ENCODE results near the gene CBR1. TPM values are rescaled to one million over a fixed set of nuclear protein-coding genes. Genes with fewer than 3 reads are reported as not detected.

CBR1 gene
- polyA plus RNA-seq, 1 experiment: 157 TPM

DNA sequence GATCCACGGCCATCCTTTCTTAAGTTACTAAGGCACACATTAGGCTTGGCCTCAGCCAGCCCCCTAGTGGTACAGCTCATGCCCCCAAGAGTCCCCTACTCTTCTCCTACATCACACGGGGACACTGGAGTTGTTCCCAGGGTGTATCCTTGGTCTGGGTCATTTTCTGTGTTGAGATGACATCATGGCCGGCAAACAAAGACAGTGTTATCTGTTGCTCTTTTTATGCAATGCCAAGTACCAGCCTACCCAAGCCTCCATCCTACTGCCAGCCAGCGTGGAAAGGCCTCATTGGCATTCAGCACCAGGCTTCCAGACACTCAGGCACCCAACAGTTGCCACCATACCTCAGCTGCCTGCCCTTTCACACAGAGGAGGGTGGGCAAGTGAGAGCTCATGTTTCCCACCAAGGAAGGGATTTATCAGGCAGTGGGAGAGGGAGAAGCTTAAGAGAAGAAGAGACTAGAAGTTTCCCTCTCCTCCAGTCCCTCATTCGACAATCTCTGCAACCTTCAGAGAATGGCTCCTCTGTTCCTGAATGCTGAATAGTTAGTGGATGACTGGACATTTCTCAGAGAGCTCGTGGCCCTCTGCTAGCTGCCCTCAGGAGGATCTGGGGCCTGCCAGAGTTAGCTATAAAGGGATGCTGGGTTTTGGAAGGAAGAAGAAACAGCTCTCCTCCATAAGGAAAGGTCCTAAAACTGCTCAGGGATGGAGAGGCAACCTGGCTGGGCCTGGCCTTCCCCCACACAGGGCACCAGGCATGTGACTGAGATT, 17.7 kb downstream of the CBR1 start:
- TF ChIP-seq, protein P1, sequence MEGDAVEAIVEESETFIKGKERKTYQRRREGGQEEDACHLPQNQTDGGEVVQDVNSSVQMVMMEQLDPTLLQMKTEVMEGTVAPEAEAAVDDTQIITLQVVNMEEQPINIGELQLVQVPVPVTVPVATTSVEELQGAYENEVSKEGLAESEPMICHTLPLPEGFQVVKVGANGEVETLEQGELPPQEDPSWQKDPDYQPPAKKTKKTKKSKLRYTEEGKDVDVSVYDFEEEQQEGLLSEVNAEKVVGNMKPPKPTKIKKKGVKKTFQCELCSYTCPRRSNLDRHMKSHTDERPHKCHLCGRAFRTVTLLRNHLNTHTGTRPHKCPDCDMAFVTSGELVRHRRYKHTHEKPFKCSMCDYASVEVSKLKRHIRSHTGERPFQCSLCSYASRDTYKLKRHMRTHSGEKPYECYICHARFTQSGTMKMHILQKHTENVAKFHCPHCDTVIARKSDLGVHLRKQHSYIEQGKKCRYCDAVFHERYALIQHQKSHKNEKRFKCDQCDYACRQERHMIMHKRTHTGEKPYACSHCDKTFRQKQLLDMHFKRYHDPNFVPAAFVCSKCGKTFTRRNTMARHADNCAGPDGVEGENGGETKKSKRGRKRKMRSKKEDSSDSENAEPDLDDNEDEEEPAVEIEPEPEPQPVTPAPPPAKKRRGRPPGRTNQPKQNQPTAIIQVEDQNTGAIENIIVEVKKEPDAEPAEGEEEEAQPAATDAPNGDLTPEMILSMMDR (IDR thresholded peaks at IDR 0.05; ENCODE audit: insufficient read depth, low read depth, low read length): 0 out of 2 replicates have a peak, but pooled peaks have one; percentile 1
- ChIA-PET POLR2A (interaction anchor here (0.6 kb wide), 1 partner anchor 26 kb away, joined by 3 read pairs; no protein-coding TSS in a partner anchor), CTCF (interaction anchor here (0.6 to 1.4 kb wide), 4 partner anchors 9 to 1577 kb away, joined by 3 to 4 read pairs (median 3); no protein-coding TSS in a partner anchor)
- Histone ChIP-seq H3K4me3 (ENCODE audit: low read depth, low read length) (no peak overlapping the region), H3K36me3 (ENCODE audit: control insufficient read depth, insufficient read depth, low read length) (no peaks in the 10 kb centered on the region), H3K27me3 (ENCODE audit: control insufficient read depth, insufficient read depth, low read length) (no peaks in the 10 kb centered on the region)
- DNase-seq (ENCODE audit: low read depth): no peak

DNA sequence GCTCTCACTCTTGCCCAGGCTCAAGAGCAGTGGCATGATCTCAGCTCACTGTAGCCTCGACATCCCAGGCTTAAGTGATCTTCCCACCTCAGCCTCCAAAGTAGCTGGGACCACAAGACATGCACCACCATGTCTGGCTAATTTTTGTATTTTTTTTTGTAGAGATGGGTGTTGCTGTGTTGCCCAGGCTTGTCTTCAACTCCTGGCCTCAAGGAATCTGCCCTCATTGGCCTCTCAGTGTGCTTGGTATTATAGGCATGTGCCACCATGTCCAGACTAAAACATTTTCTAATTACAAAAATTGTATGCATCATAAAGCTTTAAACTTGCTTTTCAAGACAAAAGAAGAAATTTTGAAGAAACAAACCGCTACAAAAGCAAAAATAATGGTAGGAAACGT, 20.1 kb downstream of the CBR1 start:
- CTCF ChIA-PET: interaction anchor here (0.6 kb wide), 1 partner anchor 8 kb away, joined by 4 read pairs; no protein-coding TSS in a partner anchor
- no peaks in the 10 kb centered on the region for H3K36me3 ChIP-seq (ENCODE audit: control insufficient read depth, insufficient read depth, low read length)
- POLR2A ChIA-PET: no interaction called here
- no peak overlapping the region for H3K4me3 ChIP-seq (ENCODE audit: low read depth, low read length)
- TF ChIP-seq, protein P1 (IDR thresholded peaks at IDR 0.05; ENCODE audit: insufficient read depth, low read depth, low read length): no peak
- peaks cover 2% of the 10 kb centered on the region; the same call in 1 of the 2 replicates for H3K27me3 ChIP-seq (ENCODE audit: control insufficient read depth, insufficient read depth, low read length)
- no peak for DNase-seq (ENCODE audit: low read depth)

DNA sequence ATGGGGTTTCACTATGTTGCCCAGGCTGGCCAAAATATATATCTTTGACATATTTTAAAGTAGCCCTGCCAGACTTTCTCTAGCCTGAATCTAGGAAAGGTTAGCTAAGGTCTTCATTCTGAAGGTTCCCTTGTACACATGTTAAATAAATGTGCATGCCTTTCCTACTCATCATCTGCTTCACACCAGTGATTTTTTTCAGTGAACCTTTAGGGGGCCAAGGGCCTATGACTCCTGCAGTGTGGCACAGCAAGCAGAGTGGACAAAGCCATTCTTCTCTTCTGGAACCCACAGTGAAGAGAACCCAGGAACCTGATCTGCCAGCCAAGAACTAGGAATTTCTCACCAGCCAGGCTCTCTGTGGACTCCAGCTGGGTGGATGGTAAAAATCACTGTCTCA, 22.9 kb downstream of the CBR1 start:
- ChIA-PET CTCF (no interaction called here), POLR2A (no interaction called here)
- Histone ChIP-seq H3K36me3 (ENCODE audit: control insufficient read depth, insufficient read depth, low read length) (no peaks in the 10 kb centered on the region), H3K27me3 (ENCODE audit: control insufficient read depth, insufficient read depth, low read length) (peaks cover 2% of the 10 kb centered on the region; the same call in 1 of the 2 replicates), H3K4me3 (ENCODE audit: low read depth, low read length) (no peak overlapping the region)
- no peak for DNase-seq (ENCODE audit: low read depth)
- TF ChIP-seq, protein P1 (IDR thresholded peaks at IDR 0.05; ENCODE audit: insufficient read depth, low read depth, low read length): no peak

DNA sequence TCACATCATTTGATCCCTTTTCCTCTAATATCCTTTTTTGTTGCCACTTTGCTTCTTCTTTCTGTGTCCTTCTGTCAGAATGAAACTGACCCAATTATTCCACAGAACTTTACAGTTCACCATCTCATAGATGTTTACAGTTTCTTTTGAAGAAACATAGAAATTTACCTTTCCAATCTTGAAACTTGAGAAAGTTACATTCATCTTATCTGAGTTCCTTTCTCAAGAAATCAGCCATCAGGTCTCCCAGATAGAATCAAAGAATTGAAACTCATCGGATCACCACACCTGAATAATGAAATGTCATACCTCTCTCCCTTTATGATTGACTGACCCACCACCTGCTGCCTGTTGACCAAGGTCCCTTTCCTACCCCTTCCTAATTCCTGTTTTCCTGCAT, 23.7 kb downstream of the CBR1 start:
- Histone ChIP-seq H3K27me3 (ENCODE audit: control insufficient read depth, insufficient read depth, low read length) (peaks cover 2% of the 10 kb centered on the region; the same call in 1 of the 2 replicates), H3K4me3 (ENCODE audit: low read depth, low read length) (no peak overlapping the region), H3K36me3 (ENCODE audit: control insufficient read depth, insufficient read depth, low read length) (no peaks in the 10 kb centered on the region)
- no peak for DNase-seq (ENCODE audit: low read depth)
- TF ChIP-seq, protein P1 (IDR thresholded peaks at IDR 0.05; ENCODE audit: insufficient read depth, low read depth, low read length): no peak
- CTCF ChIA-PET: no interaction called here
- POLR2A ChIA-PET: no interaction called here

DNA sequence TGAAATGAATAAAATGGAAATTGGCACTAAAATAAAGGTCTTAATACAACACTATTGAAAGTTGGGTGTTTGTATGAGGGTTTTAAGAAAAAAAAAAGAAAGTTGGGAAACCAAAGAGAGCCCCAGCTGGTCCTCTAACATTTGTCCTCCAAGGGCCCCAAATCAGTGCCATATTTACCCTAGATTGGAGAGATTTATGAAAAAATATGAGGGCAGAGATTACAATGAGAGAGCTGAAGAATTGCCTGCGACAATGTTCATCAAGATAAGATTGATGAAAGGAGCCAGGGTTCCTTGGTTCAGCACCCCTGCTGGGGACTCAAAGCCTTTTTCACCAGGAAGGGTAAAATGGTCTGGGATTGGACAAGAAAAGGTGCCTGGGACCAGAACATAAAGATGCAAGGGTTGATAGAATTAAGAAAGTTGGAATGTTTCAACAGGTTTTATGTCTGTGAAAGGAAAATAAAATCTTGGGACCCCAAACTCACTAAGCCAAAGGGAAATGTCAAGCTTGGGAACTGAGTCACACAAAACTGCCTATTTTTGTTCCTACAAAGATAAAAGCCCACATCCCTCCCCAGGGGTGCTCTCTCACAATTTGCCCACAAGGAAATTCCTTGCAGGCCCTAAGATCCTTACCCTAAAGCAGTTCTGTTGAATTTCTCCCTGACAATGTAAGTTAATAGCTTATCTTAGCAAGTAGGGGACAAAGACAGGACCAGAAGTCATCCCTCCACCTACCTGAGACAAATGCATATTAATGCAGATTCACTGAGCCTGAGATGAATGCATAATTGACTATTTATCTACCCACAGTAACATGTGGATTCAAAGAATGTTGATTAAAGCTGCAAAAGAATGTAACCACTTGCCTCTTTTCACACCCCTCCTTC, 26.8 kb downstream of the CBR1 start:
- H3K4me3 ChIP-seq (ENCODE audit: low read depth, low read length): no peak overlapping the region
- DNase-seq (ENCODE audit: low read depth): no peak
- no peaks in the 10 kb centered on the region for H3K36me3 ChIP-seq (ENCODE audit: control insufficient read depth, insufficient read depth, low read length)
- CTCF ChIA-PET: interaction anchor here (1.3 kb wide), 1 partner anchor 9 kb away, joined by 3 read pairs; no protein-coding TSS in a partner anchor
- H3K27me3 ChIP-seq (ENCODE audit: control insufficient read depth, insufficient read depth, low read length): peaks cover 7% of the 10 kb centered on the region
- TF ChIP-seq, protein P1 (IDR thresholded peaks at IDR 0.05; ENCODE audit: insufficient read depth, low read depth, low read length): no peak
- POLR2A ChIA-PET: no interaction called here
